Measurements from ENCODE around the gene TSSK6. TPM values are rescaled to one million over a fixed set of nuclear protein-coding genes. Genes with fewer than 3 reads are reported as not detected.
A peak's percentile ranks its signal among the peaks of the same experiment; 100 is the strongest.

Gene TSSK6
- total and polyA plus RNA-seq, 10 of the 15 experiments (the other 5 are each of a cell fraction or from before 2014, with no cell fraction given) = 0.06 to 3.6 (median 0.98) TPM; not detected in 2

DNA sequence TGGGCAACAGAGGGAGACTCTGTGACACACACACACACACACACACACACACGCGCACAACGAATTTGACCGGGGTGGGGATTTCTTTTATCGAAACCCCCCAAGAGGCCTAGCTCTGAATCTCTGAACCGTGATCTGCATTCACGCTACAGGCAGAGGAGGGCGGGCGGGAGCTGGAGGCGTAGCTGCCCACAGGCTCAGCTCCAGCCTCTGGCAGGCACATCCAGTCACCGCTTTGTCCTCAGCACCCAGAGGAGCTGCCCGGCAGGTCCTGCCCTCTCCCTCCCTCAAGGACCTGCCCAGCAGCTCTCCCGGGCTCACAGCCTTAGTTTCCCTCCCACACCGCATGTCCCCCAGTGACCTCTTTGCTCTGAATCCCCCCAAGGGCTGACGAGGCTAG lies 42.7 kb upstream of the TSSK6 start:
- H3K4me1 ChIP-seq (ENCODE audit: control insufficient read depth, insufficient read depth, low read length) = no peaks in the 10 kb centered on the region
- intact Hi-C loops (cut with micrococcal nuclease; ENCODE audit: unreplicated experiment) = loop anchor here (5.0 kb wide), 1 partner anchor 84 kb away; the partner anchor contains the start of gene GMIP
- no peaks in the 10 kb centered on the region for H3K27me3 ChIP-seq (replicated peaks in 1 of 2; ENCODE audit: control insufficient read depth in 2 of 2, insufficient read depth in 2 of 2, low read length in 1 of 2)
- H3K27ac ChIP-seq (ENCODE audit: control insufficient read depth, insufficient read depth) = no peak overlapping the region
- ChIA-PET RAD21 (ENCODE audit: unreplicated experiment) (interaction anchor here (0.7 to 1.0 kb wide), 2 partner anchors 86 to 305 kb away, joined by 3 to 5 read pairs; partner anchors contain the start of gene GMIP), POLR2A (interaction anchor here (0.6 to 1.1 kb wide), 3 partner anchors 33 to 354 kb away, joined by 3 to 5 read pairs (median 3); no protein-coding TSS in a partner anchor), CTCF (interaction anchor here (0.8 to 0.9 kb wide), 2 partner anchors 10 to 25 kb away, joined by 3 read pairs; no protein-coding TSS in a partner anchor), SMC1A (ENCODE audit: uncharacterized antibody, unreplicated experiment) (interaction anchor here (1.5 kb wide), 1 partner anchor 54 kb away, joined by 4 read pairs; no protein-coding TSS in a partner anchor)
- H4K20me1 ChIP-seq (ENCODE audit: control insufficient read depth, insufficient read depth) = no peaks in the 10 kb centered on the region
- in situ Hi-C loops (cut with MboI) = no loop called here
- no peak overlapping the region for H3K4me2 ChIP-seq (ENCODE audit: control insufficient read depth, insufficient read depth)
- 65% methylated on average over 14 of the region's 15 CpGs for WGBS (ENCODE audit: insufficient coverage, insufficient replicate concordance, low lambda C conversion rate, missing lambda C conversion rate)
- no peak overlapping the region for H3K4me3 ChIP-seq
- H3K36me3 ChIP-seq (ENCODE audit: control insufficient read depth in 2 of 2, insufficient read depth in 2 of 2, low read length in 1 of 2) = peaks cover 0 to 1% of the 10 kb centered on the region in 2 experiments; a peak in 3 of 4 replicates
- no peak overlapping the region for H3K9ac ChIP-seq (ENCODE audit: control insufficient read depth, insufficient read depth, low read length)
- ATAC-seq = peak; percentile 73
- H3K79me2 ChIP-seq (ENCODE audit: control insufficient read depth, insufficient read depth, low read length) = no peaks in the 10 kb centered on the region
- FAIRE-seq = no peak
- no peaks in the 10 kb centered on the region for H3K9me3 ChIP-seq (replicated peaks; ENCODE audit: control insufficient read depth, insufficient read depth, low read length)
- H2AFZ ChIP-seq (ENCODE audit: control insufficient read depth, low read depth, low read length) = no peak overlapping the region
- no peak for DNase-seq (ENCODE audit: low read depth, low spot score)
- no TSS peak for BruUV-seq (replicated peaks)
- TF ChIP-seq BHLHE40 (IDR thresholded peaks at IDR 0.05; ENCODE audit: borderline replicate concordance in 1 of 2, low read depth in 2 of 2, low read length in 1 of 2) (no peak), MXI1 (IDR thresholded peaks at IDR 0.05; ENCODE audit: low read depth, low read length) (no peak), EED (IDR thresholded peaks at IDR 0.05; ENCODE audit: low read depth) (no peak), GATAD2B (conservative IDR thresholded peaks at IDR 0.05; ENCODE audit: low read depth) (no peak), ZNF274 (IDR thresholded peaks at IDR 0.05; ENCODE audit: insufficient read depth, insufficient read length) (no peak), BCL11A (IDR thresholded peaks at IDR 0.05; ENCODE audit: low read depth, low read length) (no peak), IRF3 (IDR thresholded peaks at IDR 0.05) (no peak), CEBPB (IDR thresholded peaks at IDR 0.05; ENCODE audit: borderline replicate concordance in 1 of 2, low read depth in 2 of 2, low read length in 2 of 2) (no peak), RCOR1 (conservative IDR thresholded peaks at IDR 0.05; ENCODE audit: low read depth, low read length) (no peak), HDGF (IDR thresholded peaks at IDR 0.05) (0 out of 2 replicates have a peak, but pooled peaks have one; percentile 53), MYB (IDR thresholded peaks at IDR 0.05; ENCODE audit: borderline replicate concordance, low read depth, low read length) (no peak), ATF7 (IDR thresholded peaks at IDR 0.05; ENCODE audit: low read depth) (no peak), NR2F1 (conservative IDR thresholded peaks at IDR 0.05) (0 out of 2 replicates have a peak, but pooled peaks have one; percentile 11), CUX1 (IDR thresholded peaks at IDR 0.05; ENCODE audit: insufficient replicate concordance, low read depth, low read length) (no peak), IRF5 (IDR thresholded peaks at IDR 0.05; ENCODE audit: borderline replicate concordance) (no peak)
- TF ChIP-seq, protein P1, sequence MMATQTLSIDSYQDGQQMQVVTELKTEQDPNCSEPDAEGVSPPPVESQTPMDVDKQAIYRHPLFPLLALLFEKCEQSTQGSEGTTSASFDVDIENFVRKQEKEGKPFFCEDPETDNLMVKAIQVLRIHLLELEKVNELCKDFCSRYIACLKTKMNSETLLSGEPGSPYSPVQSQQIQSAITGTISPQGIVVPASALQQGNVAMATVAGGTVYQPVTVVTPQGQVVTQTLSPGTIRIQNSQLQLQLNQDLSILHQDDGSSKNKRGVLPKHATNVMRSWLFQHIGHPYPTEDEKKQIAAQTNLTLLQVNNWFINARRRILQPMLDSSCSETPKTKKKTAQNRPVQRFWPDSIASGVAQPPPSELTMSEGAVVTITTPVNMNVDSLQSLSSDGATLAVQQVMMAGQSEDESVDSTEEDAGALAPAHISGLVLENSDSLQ (IDR thresholded peaks at IDR 0.05) = no peak

Data from GM12878 (cell line).